GM18907 (cell line): Measurements from ENCODE around the gene ABCG5.
A peak's percentile ranks its signal among the peaks of the same experiment; 100 is the strongest.

ENCODE experiments used
- ATAC-seq: cut with Tn5 transposase; IDR thresholded peaks from one replicate; pipeline ENCODE4 v1.9.1; 2021; ENCODE audit warnings: mild to moderate bottlenecking, moderate library complexity; ENCODE audit not compliant: unreplicated experiment

The ABCG5 gene

GRCh38 chr2:43810888-43811287 lies 27.8 kb downstream of the ABCG5 start:
- ATAC-seq: no peak

GRCh38 chr2:43810452-43810851 lies 28.2 kb downstream of the ABCG5 start:
- no peak for ATAC-seq

GRCh38 chr2:43806719-43807031 lies 32.0 kb downstream of the ABCG5 start:
- ATAC-seq: no peak

- ATAC-seq: no peak
Measured at GRCh38 chr2:43803113-43803512, 35.5 kb downstream of the ABCG5 start.

GRCh38 chr2:43802135-43802534 lies 36.5 kb downstream of the ABCG5 start:
- ATAC-seq: no peak

- ATAC-seq: no peak
Measured at GRCh38 chr2:43800894-43801293, 37.7 kb downstream of the ABCG5 start.

GRCh38 chr2:43798300-43798699 lies 40.3 kb downstream of the ABCG5 start:
- no peak for ATAC-seq

GRCh38 chr2:43796206-43796605 lies 42.4 kb downstream of the ABCG5 start:
- no peak for ATAC-seq

GRCh38 chr2:43794956-43795355 lies 43.7 kb downstream of the ABCG5 start:
- no peak for ATAC-seq

GRCh38 chr2:43792653-43793052 lies 46.0 kb downstream of the ABCG5 start:
- ATAC-seq: peak; percentile 74

GRCh38 chr2:43791035-43791765 lies 47.4 kb downstream of the ABCG5 start:
- ATAC-seq: no peak

GRCh38 chr2:43790147-43790546 lies 48.5 kb downstream of the ABCG5 start:
- ATAC-seq: no peak

- no peak for ATAC-seq
Measured at GRCh38 chr2:43788646-43789045, 50.0 kb downstream of the ABCG5 start.

- ATAC-seq: no peak
Measured at GRCh38 chr2:43787895-43788294, 50.7 kb downstream of the ABCG5 start.

GRCh38 chr2:43778233-43778632 lies 60.4 kb downstream of the ABCG5 start:
- no peak for ATAC-seq

- ATAC-seq: no peak
Measured at GRCh38 chr2:43777306-43777926, 61.2 kb downstream of the ABCG5 start.

- no peak for ATAC-seq
Measured at GRCh38 chr2:43776324-43776723, 62.3 kb downstream of the ABCG5 start.

- no peak for ATAC-seq
Measured at GRCh38 chr2:43774617-43775016, 64.0 kb downstream of the ABCG5 start.

- peak; percentile 98 for ATAC-seq
Measured at GRCh38 chr2:43773876-43774613, 64.6 kb downstream of the ABCG5 start, which contains the start of gene DYNC2LI1. Gene DYNC2LI1 (plus strand): TSS chr2:43774039. CDS start chr2:43774139, 100 bp downstream.

- no peak for ATAC-seq
Measured at GRCh38 chr2:43766006-43766405, 72.6 kb downstream of the ABCG5 start.

GRCh38 chr2:43764086-43764705 lies 74.4 kb downstream of the ABCG5 start:
- ATAC-seq: no peak

GRCh38 chr2:43763091-43763490 lies 75.5 kb downstream of the ABCG5 start:
- ATAC-seq: no peak
